GM21825 (cell line): Measurements from ENCODE around the gene SLC12A6.

Experiments
- ATAC-seq: cut with Tn5 transposase; IDR thresholded peaks from one replicate; pipeline ENCODE4 v1.9.1; 2021; ENCODE audit warnings: mild to moderate bottlenecking, moderate library complexity; ENCODE audit not compliant: unreplicated experiment

SLC12A6 gene

DNA sequence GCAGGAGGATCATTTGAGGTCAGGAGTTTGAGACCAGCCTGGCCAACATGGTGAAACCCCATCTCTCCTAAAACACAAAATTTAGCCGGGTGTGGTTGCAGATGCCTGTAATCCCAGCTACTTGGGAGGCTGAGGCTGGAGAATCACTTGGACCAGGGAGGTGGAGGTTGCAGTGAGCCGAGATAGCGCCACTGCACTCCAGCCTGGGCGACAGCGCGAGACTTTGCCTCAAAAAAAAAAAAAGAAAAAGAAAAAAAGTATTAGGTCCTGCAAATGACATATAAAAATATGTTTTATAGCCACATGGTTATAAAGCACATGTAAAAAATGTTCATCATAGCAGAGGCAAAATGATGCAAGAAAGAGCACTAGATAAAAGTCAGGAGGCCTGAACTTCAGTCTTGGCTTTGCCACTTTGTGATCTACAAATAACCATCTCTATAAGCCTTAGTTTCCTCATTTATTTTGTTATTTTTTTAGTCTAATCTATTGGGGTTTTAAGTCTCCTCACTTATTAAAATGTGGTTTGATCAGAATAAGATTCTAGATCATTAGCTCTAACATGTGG is 4.9 kb downstream of the SLC12A6 start:
- no peak for ATAC-seq

DNA sequence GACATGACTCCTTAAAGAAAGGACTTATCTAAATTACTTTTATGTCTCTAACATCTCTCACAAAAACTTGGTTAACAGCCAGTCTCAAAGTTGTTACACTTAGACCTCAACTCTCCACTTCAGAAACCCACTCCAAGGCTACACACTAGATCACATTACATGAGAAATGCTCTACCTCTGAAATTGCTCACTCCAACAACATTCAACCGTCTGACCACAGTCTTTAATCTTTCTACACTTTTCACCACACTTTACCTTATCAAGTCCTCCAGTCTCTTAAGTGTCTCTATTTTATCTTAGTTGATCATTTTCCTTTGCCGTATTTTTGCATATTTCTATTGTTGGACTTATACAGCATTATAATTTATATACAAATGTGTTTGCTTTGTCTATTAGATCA is 5.8 kb downstream of the SLC12A6 start:
- no peak for ATAC-seq

DNA sequence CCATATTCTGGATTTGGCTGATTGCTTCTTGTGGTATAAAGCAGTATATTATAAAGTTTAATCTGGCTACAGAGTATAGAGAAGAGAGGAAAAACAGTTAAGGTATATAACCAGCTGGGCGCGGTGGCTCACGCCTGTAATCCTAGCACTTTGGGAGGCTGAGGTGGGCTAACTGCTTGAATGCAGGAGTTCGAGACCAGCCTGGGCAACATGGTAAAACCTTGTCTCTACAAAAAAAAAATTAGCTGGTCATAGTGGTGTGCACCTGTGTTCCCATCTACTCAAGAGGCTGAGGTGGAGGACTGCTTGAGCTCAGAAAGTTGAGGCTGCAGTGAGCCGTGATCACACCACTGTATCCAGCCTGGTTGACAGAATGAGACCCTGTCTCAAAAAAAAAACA is 7.3 kb downstream of the SLC12A6 start:
- ATAC-seq = no peak

DNA sequence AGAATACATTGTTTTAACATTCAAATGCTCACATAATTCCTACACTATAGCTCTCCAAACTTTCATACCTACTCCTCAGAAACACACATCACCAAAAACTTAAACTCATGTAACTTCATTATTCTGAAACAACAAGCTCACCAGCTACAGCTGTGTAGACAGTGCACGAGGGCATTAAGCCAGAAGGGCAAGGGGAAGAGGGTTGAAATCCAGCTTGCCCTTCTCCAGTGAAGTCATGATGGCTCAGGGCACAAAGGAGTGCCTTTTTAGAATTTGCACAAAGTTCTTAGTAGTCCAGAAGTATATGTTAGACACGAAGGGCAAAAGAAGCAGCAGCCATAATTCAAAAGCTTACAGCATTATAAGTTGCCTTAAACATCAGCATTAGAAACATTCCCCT is 8.6 kb downstream of the SLC12A6 start:
- ATAC-seq = no peak

DNA sequence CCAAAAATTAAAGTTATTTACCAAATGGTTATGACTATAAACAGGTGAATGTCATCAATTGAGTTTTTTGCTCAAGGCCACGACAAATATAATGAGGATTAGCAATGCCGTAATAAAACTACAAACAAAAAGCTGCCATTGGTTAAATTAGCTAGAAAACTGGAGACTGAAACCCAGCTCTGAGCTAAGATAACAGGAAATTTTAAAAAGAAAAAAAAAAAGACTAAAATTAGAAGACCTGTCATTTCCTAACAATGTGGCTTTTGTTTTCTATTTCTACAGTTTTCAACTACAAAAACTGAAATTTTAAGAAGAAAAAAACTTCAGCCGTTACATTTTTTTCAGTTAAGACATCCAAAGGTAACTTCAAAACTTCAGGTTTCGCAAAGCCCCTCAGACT is 9.7 kb downstream of the SLC12A6 start:
- ATAC-seq = no peak

DNA sequence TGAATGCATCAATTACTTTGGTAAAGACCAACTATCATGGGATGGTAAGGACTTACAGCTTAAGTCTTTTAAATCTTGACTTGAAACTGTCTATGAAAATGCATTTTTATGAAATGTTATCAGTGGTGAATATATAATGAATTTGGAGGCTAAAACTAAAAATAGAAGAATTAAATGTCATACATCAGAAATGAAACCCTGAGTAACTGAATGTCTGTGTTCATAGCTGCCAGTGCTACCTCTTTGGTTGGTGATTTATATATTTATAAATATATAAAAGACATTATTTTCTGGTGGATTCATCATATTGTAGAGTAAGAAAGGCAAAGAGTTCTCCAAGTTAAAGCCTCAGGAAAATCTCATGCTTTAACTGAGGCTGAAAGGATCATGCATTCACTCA is 12.2 kb downstream of the SLC12A6 start:
- no peak for ATAC-seq

DNA sequence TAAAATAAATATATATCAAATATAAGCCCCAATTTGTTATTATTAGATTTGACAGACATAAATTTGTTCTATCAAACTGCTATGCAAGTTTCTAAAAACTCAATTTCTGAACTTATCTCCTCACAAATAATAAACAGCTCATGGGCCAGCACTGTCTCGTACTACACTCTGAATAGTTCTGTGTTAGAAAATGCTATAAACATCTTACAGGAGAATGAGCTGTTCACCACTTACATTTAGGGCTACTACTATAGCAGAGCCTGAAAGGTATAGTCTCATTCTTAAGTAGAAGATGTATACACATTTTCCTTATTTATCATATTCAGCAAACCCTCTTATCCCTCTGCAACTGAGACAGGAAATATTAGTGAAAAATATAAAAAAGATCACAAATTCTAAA is 12.6 kb downstream of the SLC12A6 start:
- ATAC-seq = no peak

DNA sequence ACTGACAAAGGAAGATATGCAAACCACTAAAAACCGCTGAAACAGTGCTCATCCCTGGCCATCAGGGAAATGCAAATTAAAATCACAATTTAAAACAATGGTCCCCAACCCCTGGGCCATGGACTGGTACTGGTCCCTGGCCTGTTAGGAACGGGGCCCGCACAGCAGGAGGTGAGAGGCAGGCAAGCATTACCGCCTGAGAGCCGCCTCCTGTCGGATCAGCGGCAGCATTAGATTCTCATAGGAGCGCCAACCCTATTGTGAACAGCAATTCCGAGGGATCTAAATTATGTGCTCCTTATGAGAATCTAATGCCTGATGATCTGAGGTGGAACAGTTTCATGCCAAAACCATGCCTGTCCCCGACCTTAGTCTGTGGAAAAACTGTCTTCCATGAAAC is 14.4 kb downstream of the SLC12A6 start:
- no peak for ATAC-seq

DNA sequence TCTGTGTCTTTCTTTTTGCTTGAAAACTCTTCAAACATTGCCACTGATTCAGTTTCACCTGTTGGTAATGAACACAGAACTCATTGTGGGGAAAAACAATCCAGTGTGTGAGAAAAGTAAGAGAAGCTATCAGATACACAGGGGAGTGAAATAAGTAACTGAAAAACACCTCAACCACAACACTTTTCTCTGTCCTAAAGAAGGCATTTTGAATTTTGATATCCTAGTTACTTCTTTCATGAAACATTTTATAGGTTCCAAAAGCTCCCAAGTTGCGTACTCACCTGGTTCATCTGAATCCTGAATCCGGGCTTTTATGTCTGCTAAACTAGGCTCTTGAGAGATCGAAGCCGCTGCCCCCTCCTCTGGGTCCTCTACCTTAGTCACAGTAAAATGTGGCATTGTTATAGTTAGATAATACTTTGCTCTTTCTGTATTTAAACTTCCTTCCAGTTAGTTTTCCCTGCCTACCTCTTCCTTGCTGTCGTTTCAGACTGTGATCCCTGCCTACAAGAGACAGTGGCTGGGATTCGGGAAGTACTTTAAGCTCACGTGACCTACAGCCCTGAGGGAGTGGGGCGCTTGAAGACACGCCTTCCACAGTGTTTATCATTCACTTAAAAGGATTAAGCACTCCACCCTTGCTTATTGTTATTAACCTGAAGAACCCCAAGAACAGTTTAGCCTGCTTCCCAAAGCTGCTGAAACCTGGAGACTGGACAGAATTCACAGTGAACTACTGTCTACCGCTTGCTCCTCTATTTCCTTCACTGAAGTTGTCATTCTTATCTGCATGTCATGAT is 19.1 kb downstream of the SLC12A6 start:
- peak; percentile 66 for ATAC-seq

DNA sequence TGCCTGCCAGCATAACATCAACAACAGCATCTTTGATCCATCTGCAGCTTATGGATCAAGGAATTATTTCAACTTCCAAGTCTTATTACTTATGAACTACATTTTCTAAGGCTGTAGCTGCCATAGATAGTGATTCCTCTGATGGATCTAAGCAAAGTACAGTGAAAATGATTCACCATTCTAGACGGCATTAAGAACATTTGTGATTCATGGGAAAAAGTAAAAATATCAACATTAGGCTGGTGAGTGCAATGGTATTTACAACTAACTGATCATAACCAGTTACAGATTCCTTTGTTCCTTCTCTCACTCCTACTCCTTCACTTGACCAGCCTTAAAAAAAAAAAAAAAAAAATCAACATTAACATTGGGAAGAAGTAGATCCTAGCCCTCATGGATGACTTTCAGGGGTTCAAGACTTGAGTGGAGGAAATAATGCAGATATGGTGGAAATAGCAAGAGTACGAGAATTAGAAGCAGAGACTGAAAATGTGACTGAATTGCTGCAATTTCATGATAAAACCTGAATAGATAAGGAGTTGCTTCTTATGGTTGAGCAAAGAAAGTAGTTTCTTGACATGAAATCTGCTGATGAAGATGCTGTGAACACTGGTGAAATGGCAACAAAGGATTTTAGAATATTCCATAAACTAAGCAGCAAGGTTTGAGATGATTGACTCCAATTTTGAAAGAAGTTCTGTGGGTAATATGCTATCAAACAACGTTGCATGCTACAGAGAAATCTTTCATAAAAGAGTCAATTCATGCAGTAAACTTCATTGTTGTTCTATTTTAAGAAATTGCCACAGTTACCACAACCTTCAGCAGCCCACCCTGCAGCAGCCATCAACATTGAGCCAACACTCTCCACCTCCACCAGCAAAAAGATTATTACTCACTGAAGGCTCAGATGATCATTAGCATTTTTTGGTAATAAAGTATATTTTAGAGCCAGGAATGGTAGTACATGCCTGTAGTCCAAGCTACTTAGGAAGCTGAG is 22.8 kb downstream of the SLC12A6 start:
- no peak for ATAC-seq

DNA sequence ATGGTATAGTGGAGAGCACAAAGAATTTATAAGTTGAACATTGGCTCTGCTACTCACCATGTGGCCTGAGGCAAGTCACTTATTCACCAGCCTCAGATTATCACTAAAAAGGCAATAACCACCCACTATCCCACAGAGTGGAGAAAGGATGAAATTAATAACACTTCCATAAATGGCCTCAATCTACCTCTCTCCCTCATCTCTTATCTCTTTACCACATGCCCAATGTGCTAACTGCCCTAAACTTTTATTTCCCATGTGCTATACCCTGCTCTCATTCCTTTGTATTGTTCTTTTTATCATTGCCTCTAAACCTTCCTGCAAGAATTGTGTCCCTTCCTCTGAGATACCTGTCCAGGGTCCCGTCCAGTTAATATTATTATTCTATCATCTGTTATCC is 26.0 kb downstream of the SLC12A6 start:
- ATAC-seq = no peak

DNA sequence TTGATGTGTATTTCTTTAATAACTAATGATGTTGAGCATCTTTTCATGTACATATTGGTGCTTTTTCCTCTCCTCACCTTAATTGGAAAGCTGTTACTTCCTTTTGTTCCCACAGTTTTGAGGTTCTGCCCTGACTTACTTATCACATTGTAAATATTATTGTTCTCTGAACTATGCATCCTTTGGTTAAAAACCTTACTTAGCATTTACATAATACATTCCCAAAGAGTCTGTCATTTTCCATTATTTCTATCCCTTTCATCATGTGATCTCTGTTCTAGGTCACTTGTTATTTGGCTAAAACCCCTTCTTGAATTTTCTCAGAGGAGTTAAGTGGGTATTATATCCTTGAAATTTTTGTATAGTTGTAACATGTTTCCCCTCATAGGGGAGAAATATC is 33.0 kb downstream of the SLC12A6 start:
- ATAC-seq = no peak

DNA sequence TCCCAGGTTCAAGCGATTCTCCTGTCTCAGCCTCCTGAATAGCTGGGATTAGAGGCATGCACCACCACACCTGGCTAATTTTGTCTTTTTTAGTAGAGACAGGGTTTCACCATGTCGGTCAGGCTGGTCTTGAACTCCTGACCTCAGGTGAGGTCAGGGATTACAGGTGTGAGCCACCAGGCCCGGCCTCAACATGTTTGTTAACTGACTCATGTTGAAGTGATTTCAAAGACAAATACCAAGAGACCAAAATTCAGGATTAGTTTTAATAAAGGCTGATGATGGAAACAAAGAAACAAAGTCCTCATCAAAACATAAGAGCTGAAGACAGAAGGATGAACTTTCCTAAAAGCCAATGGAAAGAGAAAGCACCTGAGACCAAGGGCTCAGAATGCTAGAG is 36.5 kb downstream of the SLC12A6 start:
- no peak for ATAC-seq

DNA sequence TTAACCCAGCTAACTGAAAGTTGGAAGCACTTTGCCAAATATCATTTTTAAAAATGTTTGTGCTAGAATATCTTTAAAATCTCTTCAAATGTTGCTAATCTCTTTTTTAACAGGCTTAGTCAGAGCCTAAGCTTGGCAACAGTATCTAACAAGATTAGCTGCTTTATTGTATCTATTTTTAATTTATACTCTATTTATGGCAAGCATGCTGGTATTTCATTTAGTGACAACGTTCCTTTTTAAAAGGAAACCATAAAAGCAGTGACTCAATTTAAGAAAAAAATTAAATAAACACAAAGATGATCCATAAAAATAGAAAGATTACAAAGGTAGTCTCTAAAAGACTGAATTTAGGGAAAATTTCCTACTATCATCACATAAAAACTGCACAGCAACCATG is 40.5 kb downstream of the SLC12A6 start:
- no peak for ATAC-seq

DNA sequence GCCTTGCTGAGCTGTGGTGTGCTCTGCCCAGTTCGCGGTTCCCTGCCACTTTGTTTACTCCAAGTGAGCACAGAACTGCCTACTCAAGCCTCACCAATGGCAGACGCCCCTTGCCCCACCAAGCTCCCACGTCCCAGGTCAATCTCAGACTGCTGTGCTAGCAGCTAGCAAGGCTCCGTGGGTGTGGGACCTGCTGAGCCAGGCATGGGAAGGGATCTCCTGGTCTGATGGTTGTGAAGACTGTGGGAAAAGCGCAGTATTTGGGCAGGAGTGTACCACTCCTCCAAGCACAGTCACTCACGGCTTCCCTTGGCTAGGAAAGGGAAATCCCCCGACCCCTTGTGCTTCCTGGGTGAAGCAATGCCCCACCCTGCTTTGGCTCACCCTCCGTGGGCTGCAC is 45.0 kb downstream of the SLC12A6 start:
- no peak for ATAC-seq

DNA sequence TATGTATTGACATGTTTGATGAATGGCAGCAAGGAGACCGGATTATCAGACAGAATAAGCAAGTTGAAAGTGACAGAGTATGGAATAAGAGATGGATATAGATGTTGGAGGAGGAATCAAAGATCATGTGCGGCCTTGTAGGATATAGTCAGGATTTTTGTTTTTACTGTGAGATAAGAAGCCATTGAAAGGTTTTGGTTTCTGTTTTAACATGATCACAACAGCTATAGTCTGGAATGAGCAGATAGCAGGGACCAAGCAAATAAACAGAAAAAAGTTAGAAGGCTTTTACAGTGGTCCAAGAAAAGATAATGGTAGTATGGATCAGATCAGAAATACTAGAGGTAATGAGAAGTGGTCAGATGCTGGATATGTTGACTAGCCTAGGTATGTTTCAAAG is 52.6 kb downstream of the SLC12A6 start:
- no peak for ATAC-seq

DNA sequence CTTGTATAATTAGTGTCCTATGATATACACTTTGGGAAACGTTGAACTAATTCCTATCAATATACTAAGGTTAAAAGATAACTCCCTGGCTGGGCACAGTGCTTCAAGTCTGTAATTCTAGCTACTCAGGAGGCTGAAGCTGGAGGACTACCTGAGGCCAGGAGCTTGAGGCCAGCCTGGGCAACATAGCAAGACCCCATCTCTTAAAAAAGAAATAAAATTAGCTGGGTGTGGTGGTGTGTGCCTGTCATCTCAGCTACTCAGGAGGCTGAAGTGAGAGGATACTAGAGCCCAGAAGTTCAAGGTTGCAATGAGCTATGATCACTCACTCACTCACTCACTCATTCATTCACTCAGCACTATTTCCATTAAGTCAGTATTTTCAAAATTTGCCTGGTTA is 55.2 kb downstream of the SLC12A6 start:
- no peak for ATAC-seq

DNA sequence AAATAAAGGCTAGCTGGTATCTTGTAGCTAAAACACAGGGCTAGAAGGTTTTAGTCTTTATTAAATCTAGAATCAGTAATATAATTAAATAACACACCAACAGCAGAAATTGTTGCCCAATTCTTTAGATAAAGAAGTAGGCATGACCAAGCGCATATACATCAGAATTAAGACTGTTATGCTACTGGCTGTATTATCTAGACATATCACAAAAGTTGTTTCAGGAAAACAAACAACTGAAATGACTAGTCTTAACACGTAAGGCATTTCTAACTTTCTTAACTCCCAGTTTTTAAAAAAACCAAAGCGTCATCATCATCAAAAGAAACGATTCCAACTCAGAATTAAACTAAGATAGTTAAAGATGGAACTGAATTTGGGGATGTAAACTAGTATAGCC is 57.4 kb downstream of the SLC12A6 start:
- ATAC-seq = no peak

DNA sequence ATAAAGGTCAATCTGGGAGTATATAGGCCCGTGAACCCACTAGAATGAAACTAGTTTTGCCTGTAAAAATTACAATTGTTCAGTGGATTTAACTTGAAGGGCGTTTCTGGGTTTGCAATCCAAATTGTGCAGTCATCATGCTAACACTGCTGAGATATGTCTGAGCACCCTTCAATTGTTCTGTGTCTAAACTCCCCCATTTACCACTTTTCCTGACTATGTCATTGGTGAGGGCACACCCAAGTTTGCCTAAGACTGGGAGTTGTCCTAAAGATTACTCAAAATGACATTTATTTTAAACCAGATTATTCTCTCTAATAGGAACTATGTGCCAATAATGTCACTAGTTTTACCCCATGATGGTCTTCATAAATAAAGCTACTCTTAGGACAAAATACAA is 58.2 kb downstream of the SLC12A6 start:
- no peak for ATAC-seq

DNA sequence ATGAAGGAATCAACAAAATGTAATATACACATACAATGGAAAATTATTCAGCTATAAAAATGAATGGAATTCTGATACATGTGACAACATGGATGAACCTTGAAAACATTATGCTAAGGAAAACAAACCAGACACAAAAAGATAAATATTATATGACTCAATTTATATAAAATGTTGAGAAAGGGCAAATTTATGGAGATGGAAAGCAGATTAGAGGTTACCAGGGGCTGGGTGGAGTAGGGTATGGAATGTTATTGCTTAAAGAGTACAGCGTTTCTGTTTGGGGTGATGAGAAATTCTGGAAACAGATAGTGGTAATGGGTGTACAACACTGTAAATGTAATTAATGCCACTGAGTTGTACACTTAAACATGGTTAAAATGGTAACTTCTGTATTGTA is 61.9 kb downstream of the SLC12A6 start:
- no peak for ATAC-seq

DNA sequence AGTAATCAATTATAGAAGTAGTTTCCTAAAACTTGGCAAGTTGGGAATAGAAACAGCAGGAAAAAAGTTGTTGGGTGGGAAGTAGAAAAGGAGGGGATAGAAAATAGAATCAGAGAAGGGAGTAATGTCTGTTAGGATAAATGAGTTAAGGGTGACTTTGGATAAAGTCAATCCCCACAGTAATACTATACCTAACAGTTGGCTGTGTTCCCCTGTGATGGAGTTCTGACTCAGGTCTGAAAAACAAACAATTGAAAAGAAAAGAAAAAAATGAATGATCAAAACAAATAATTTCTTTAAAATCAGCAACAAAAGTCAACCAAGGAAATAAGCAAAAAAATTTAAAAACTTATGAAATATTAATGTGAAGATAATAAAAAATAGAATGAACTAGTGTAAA is 62.4 kb downstream of the SLC12A6 start:
- no peak for ATAC-seq

DNA sequence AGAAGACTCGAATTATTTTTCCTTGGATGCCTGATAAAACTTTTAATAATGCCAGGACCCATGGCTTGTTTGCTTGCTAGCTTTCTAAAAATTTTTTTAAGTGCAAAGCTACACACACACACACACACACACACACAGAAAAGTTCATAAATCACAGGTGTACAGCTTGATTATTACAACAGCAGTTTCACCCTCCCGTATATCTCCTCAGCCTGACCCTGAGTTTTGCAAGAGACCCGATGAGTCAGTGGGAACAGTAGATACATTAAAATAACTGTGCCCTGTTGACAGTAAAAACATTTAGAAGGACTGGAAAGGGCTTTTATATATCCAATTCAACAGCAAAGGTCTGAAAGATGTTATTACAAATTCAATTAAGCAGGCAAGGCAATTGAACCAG is 66.1 kb downstream of the SLC12A6 start:
- no peak for ATAC-seq
